SK-N-SH (cell line): ENCODE results near the gene MID2. TPM values are rescaled to one million over a fixed set of nuclear protein-coding genes. Genes with fewer than 3 reads are reported as not detected.

Source experiments
- CTCF ChIA-PET: fragments of 300-600, 350-600 bp; formaldehyde crosslinking; extraction: SDS; loops from one replicate; lab custom pipeline; 2021; lab: Yijun Ruan, JAX
- POLR2A ChIA-PET: fragments of 350-600 bp; sonication (Branson Sonifier 250); formaldehyde crosslinking; extraction: SDS; loops from one replicate; lab custom pipeline; 2020; ENCODE audit warnings: antibody characterized with exemption, inconsistent platforms; lab: Yijun Ruan, JAX
- DNase-seq: peaks from one replicate; pipeline ENCODE4 v3.0.0; 2012
- H2AFZ ChIP-seq: fragments of 200-600 bp; sonication (generic); 2 replicates; pipeline ENCODE4 v1.8.1; 2016; ENCODE audit warnings: antibody characterized with exemption, mild to moderate bottlenecking, low read depth
- H3F3A ChIP-seq: fragments of 200-600 bp; sonication (generic); replicated peaks from 2 replicates; pipeline ENCODE3; 2016; ENCODE audit warnings: antibody characterized with exemption, mild to moderate bottlenecking; ENCODE audit not compliant: insufficient read depth
- H3K27ac ChIP-seq, 2 experiments: fragments of 200-500 bp in 1 of 2; fragments of 200-600 bp in 1 of 2; sonication (Bioruptor generic) in 1 of 2; sonication (generic), shearing (Covaris generic) in 1 of 2; 2 replicates each; pipeline versions ENCODE4 v1.5.1 to v1.6.1; 2014 to 2016; ENCODE audit warnings: low read depth in 2 of 2, inconsistent platforms in 1 of 2, low read length in 1 of 2, mild to moderate bottlenecking in 1 of 2, mixed read lengths in 1 of 2
- H3K27me3 ChIP-seq: fragments of 200-600 bp; sonication (generic), shearing (Covaris generic); 2 replicates; pipeline ENCODE4 v1.6.1; 2016; ENCODE audit warnings: mixed run types; ENCODE audit not compliant: insufficient read depth
- H3K36me3 ChIP-seq, 2 experiments: fragments of 200-500 bp in 1 of 2; fragments of 200-600 bp in 1 of 2; sonication (Bioruptor generic) in 1 of 2; sonication (generic) in 1 of 2; replicated peaks in 1 of 2; 2 replicates each; pipeline versions ENCODE3 to v1.5.1; 2014 to 2016; ENCODE audit warnings: low read length in 1 of 2, mild to moderate bottlenecking in 1 of 2; ENCODE audit not compliant: insufficient read depth in 2 of 2, control insufficient read depth in 1 of 2
- H3K4me1 ChIP-seq, 2 experiments: fragments of 200-500 bp in 1 of 2; fragments of 200-600 bp in 1 of 2; sonication (Bioruptor generic) in 1 of 2; sonication (generic), shearing (Covaris generic) in 1 of 2; 2 replicates each; pipeline versions ENCODE4 v1.5.1 to v1.6.1; 2014 to 2016; ENCODE audit warnings: low read depth in 1 of 2, low read length in 1 of 2, mixed run types in 1 of 2; ENCODE audit not compliant: insufficient read depth in 2 of 2, control insufficient read depth in 1 of 2
- H3K4me2 ChIP-seq: fragments of 200-600 bp; sonication (generic), shearing (Covaris generic); 2 replicates; pipeline ENCODE4 v1.6.1; 2017; ENCODE audit warnings: mixed run types
- H3K4me3 ChIP-seq, 2 experiments: fragments of 200-500 bp in 1 of 2; fragments of 200-600 bp in 1 of 2; sonication (Bioruptor generic) in 1 of 2; sonication (generic), shearing (Covaris generic) in 1 of 2; 2 replicates each; pipeline versions ENCODE4 v1.5.1 to v1.8.1; 2014 to 2016; ENCODE audit warnings: low read depth in 2 of 2, inconsistent platforms in 1 of 2, low read length in 1 of 2, mild to moderate bottlenecking in 1 of 2, mixed read lengths in 1 of 2, moderate library complexity in 1 of 2
- H3K79me2 ChIP-seq: fragments of 200-600 bp; sonication (generic); 2 replicates; pipeline ENCODE4 v1.8.1; 2017; ENCODE audit warnings: mild to moderate bottlenecking; ENCODE audit not compliant: insufficient read depth
- H3K9ac ChIP-seq: fragments of 200-600 bp; sonication (generic); 2 replicates; pipeline ENCODE4 v1.6.1; 2017; ENCODE audit warnings: mixed run types
- H3K9me2 ChIP-seq: fragments of 200-600 bp; sonication (generic); 2 replicates; pipeline ENCODE4 v1.6.1; 2017; ENCODE audit warnings: mixed run types
- H3K9me3 ChIP-seq: fragments of 200-600 bp; sonication (generic); 2 replicates; pipeline ENCODE4 v1.6.1; 2017; ENCODE audit warnings: mixed run types, mild to moderate bottlenecking, moderate library complexity
- H4K20me1 ChIP-seq: fragments of 200-600 bp; sonication (generic); 2 replicates; pipeline ENCODE4 v1.6.1; 2017; ENCODE audit warnings: mild to moderate bottlenecking, mixed run types; ENCODE audit not compliant: insufficient read depth
- CTCF ChIP-seq: fragments of 200-600 bp; sonication (generic); IDR thresholded peaks from 2 replicates; pipeline ENCODE4 v1.6.1; 2017; ENCODE audit warnings: antibody characterized with exemption, mild to moderate bottlenecking, moderate library complexity
- ELF1 ChIP-seq: IDR thresholded peaks from 2 replicates; pipeline ENCODE4 v1.4.0; 2012
- FOXM1 ChIP-seq: IDR thresholded peaks from 2 replicates; pipeline ENCODE4 v1.4.0; 2012; ENCODE audit warnings: low read depth, mild to moderate bottlenecking
- IRF3 ChIP-seq: fragments of 150-350 bp; IDR thresholded peaks from 2 replicates; pipeline ENCODE4 v1.6.1; 2016; ENCODE audit warnings: mild to moderate bottlenecking, low read depth, low read length
- NFIC ChIP-seq: IDR thresholded peaks from 2 replicates; pipeline ENCODE4 v1.4.0; 2012; ENCODE audit warnings: borderline replicate concordance
- RCOR1 ChIP-seq: fragments of 150-350 bp; IDR thresholded peaks from 2 replicates; pipeline ENCODE4 v1.6.1; 2017; ENCODE audit warnings: antibody characterized with exemption, low read length
- REST ChIP-seq: IDR thresholded peaks from 2 replicates; pipeline ENCODE4 v1.6.1; 2012; ENCODE audit warnings: mild to moderate bottlenecking, low read depth, low read length, moderate library complexity
- RFX5 ChIP-seq: IDR thresholded peaks from 2 replicates; pipeline ENCODE4 v1.6.1; 2012; ENCODE audit warnings: mild to moderate bottlenecking, improper control_type of control experiment, low read length
- RXRA ChIP-seq: IDR thresholded peaks from 2 replicates; pipeline ENCODE4 v1.4.0; 2012; ENCODE audit warnings: low read depth, mild to moderate bottlenecking, borderline replicate concordance
- SMC3 ChIP-seq: IDR thresholded peaks from 2 replicates; pipeline ENCODE4 v1.6.1; 2012; ENCODE audit warnings: low read depth, low read length, improper control_type of control experiment
- TCF12 ChIP-seq: IDR thresholded peaks from 2 replicates; pipeline ENCODE4 v1.4.0; 2012
- TEAD4 ChIP-seq: IDR thresholded peaks from 2 replicates; pipeline ENCODE4 v1.4.0; 2012; ENCODE audit warnings: mild to moderate bottlenecking, borderline replicate concordance; ENCODE audit not compliant: insufficient read depth
- USF2 ChIP-seq: fragments of 150-350 bp; IDR thresholded peaks from 2 replicates; pipeline ENCODE4 v1.6.1; 2017; ENCODE audit warnings: antibody characterized with exemption, low read length, low read depth, borderline replicate concordance
- WGBS: methylation state at CpG from one replicate; pipeline ENCODE4 v1.1.6; 2017; ENCODE audit warnings: low lambda C conversion rate; 5-methylcytosine and 5-hydroxymethylcytosine counted together
- polyA plus RNA-seq, 3 experiments: library from polyadenylated mRNA; depleted of rRNA; stranded (reverse); fragments of >200 nt; gene quantifications; 2 replicates each; pipeline ENCODE4 v1.2.3, GENCODE V29; 2012

MID2 gene
- polyA plus RNA-seq, 1 of the 3 experiments (the other 2 are of a cell fraction): 0.16 TPM

- 11% methylated on average over 3 of the region's 3 CpGs for WGBS
- Histone ChIP-seq H3K4me1 (no peaks in the 10 kb centered on the region), H3K79me2 (no peaks in the 10 kb centered on the region), H3K9me3 (no peaks in the 10 kb centered on the region), H3K9me2 (no peaks in the 10 kb centered on the region), H3K36me3 (no peaks in the 10 kb centered on the region)
- DNase-seq: no peak
- CTCF ChIA-PET: interaction anchor here (1.3 kb wide), 1 partner anchor 39 kb away, joined by 3 read pairs; no protein-coding TSS in a partner anchor
- TF ChIP-seq USF2 (no peak), RCOR1 (no peak), TCF12 (no peak), RFX5 (no peak), TEAD4 (no peak), RXRA (no peak), NFIC (no peak), REST (no peak), ELF1 (no peak), CTCF (no peak), IRF3 (no peak), FOXM1 (no peak), SMC3 (no peak)
- TF ChIP-seq, all 33 proteins: peak for 0
- Histone ChIP-seq H4K20me1 (no peaks in the 10 kb centered on the region), H3K4me3 (no peak overlapping the region), H3F3A (no peaks in the 10 kb centered on the region), H2AFZ (no peak overlapping the region), H3K4me2 (no peak overlapping the region), H3K9ac (no peak overlapping the region), H3K27ac (no peak overlapping the region), H3K27me3 (peaks cover 23% of the 10 kb centered on the region; the same call in 1 of the 2 replicates)
- POLR2A ChIA-PET: no interaction called here
These were observed 8.9 kb downstream of the MID2 start for GRCh38 chrX:107834275-107835201.
